GM12891 (cell line): Measurements from ENCODE around the gene OTULIN.

ENCODE experiments used
- PAX5 ChIP-seq: IDR thresholded peaks from 2 replicates; pipeline ENCODE4 v1.6.1; 2011; ENCODE audit warnings: low read length, moderate library complexity, mild to moderate bottlenecking; ENCODE audit not compliant: insufficient read depth, severe bottlenecking
- POLR2A ChIP-seq: IDR thresholded peaks from 2 replicates; pipeline ENCODE4 v1.6.1; 2011; ENCODE audit warnings: low read depth, low read length, control low read depth
- POLR2AphosphoS5 ChIP-seq: IDR thresholded peaks from 2 replicates; pipeline ENCODE4 v1.6.1; 2011; ENCODE audit warnings: low read depth, low read length, control low read depth
- TAF1 ChIP-seq: IDR thresholded peaks from 2 replicates; pipeline ENCODE4 v1.6.1; 2011; ENCODE audit warnings: low read depth, low read length, control low read depth

- TF ChIP-seq POLR2A (no peak), POLR2AphosphoS5 (no peak), TAF1 (no peak), PAX5 (no peak)
Measured at GRCh38 chr5:14663734-14664269, 716 bp upstream of the OTULIN start.
